Spleen (tissue), 11 donors: ENCODE data around the gene TMEM109. TPM values are rescaled to one million over a fixed set of nuclear protein-coding genes. Genes with fewer than 3 reads are reported as not detected.
A peak's percentile ranks its signal among the peaks of the same experiment; 100 is the strongest.
"Not testable (repeated sequence)": the region's sequence is repeated elsewhere in the genome, so short reads cannot be mapped to it uniquely, and the experiment has no call there.

Experiments used
- DNase-seq: peaks from one replicate; pipeline ENCODE4 v3.0.0-alpha.2; 2020
- H3K27ac ChIP-seq, 8 donors: fragments of 200-600 bp; sonication (generic) in 7 of 8; 1 replicate in 4 of 8; 2 replicates in 4 of 8; pipeline versions ENCODE4 v1.5.0 to v1.8.0; 2016 to 2021; ENCODE audit warnings: inconsistent platforms in 4 of 8, mild to moderate bottlenecking in 4 of 8, moderate library complexity in 1 of 8
- H3K27me3 ChIP-seq, 7 donors: fragments of 200-600 bp; sonication (generic) in 6 of 7; replicated peaks in 1 of 7; 1 replicate in 4 of 7; 2 replicates in 3 of 7; pipeline versions ENCODE4 v1.5.0 to v1.8.0; 2016 to 2021; ENCODE audit warnings: inconsistent platforms in 3 of 7, mild to moderate bottlenecking in 1 of 7
- H3K36me3 ChIP-seq, 6 donors: fragments of 200-600 bp; sonication (generic) in 5 of 6; 1 replicate in 4 of 6; 2 replicates in 2 of 6; pipeline versions ENCODE4 v1.5.0 to v1.8.0; 2016 to 2021; ENCODE audit warnings: inconsistent platforms in 2 of 6
- H3K4me1 ChIP-seq, 6 donors: fragments of 200-600 bp; sonication (generic) in 5 of 6; 1 replicate in 3 of 6; 2 replicates in 3 of 6; pipeline versions ENCODE4 v1.5.0 to v1.8.0; 2016 to 2021; ENCODE audit warnings: inconsistent platforms in 3 of 6
- H3K4me3 ChIP-seq, 8 donors: fragments of 200-600 bp; sonication (generic) in 7 of 8; 1 replicate in 4 of 8; 2 replicates in 4 of 8; pipeline versions ENCODE4 v1.5.0 to v1.8.0; 2016 to 2021; ENCODE audit warnings: inconsistent platforms in 4 of 8, mild to moderate bottlenecking in 4 of 8, moderate library complexity in 2 of 8
- H3K9me3 ChIP-seq, 8 donors: fragments of 200-600 bp; sonication (generic) in 7 of 8; 1 replicate in 4 of 8; 2 replicates in 4 of 8; pipeline versions ENCODE4 v1.5.0 to v1.8.0; 2016 to 2021; ENCODE audit warnings: inconsistent platforms in 4 of 8
- POLR2A ChIP-seq, 3 donors: fragments of 450-650 bp; IDR thresholded peaks; one replicate each; pipeline ENCODE4 v1.5.1; 2017; ENCODE audit warnings: antibody characterized with exemption in 3 of 3, mild to moderate bottlenecking in 1 of 3
- POLR2AphosphoS5 ChIP-seq, 3 donors: sonication (generic); formaldehyde crosslinking; IDR thresholded peaks; one replicate each; pipeline ENCODE4 v1.5.1; 2017; ENCODE audit warnings: antibody characterized with exemption in 3 of 3
- WGBS, 5 donors: extraction: QIAGEN DNeasy Blood & Tissue Kit in 3 of 5; methylation state at CpG; one replicate each; pipeline versions ENCODE4 v1.1.5 to v1.1.7; 2013 to 2018; 5-methylcytosine and 5-hydroxymethylcytosine counted together
- intact Hi-C: fragments of 100-400 bp; cut with DNase I; formaldehyde crosslinking; loops from one replicate; pipeline ENCODE4 v1.15.0; 2023; ENCODE audit warnings: low total_unique reads
- polyA plus RNA-seq, 3 donors: library from polyadenylated mRNA; stranded (reverse); fragments of 200-250 nt; gene quantifications; one replicate each; pipeline ENCODE4 v1.2.1, GENCODE V29; 2013
- total RNA-seq, 7 donors: library from RNA; depleted of rRNA in 3 of 7; stranded (reverse); fragments of >200 nt in 3 of 7; fragmentation: NEBNext Ultra II Directional in 4 of 7; extraction: Animal tissue kit (Norgen Biotek cat#: 25700) in 4 of 7; gene quantifications; one replicate each; pipeline versions ENCODE4 v1.1.0 to v1.2.1, GENCODE V29; 2016 to 2021
- TF ChIP-seq, protein P1 (sequence below), 11 experiments: fragments of 200-600 bp in 7 of 11; fragments of 450-650 bp in 4 of 11; sonication (generic) in 4 of 11; IDR thresholded peaks in 8 of 11; conservative IDR thresholded peaks in 3 of 11; 1 replicate in 7 of 11; 2 replicates in 4 of 11; pipeline versions ENCODE4 v1.4.0 to v1.8.0; 2016 to 2021; ENCODE audit warnings: antibody characterized with exemption in 11 of 11, inconsistent platforms in 4 of 11, mild to moderate bottlenecking in 1 of 11
- donor health status: healthy with polysubstance abuse.
- donor health status: DM: no; HTN: no; CAD: no; lungs with moderate emphysema.
- donor health status: DM: no; HTN: no; CAD: no.
- donor health status: Bipolar disorder and iron deficiency.
- donor health status: healthy.
- donor health status: DM: no; HTN: no; CAD: no.
- donor health status: DM: yes; HTN: yes; CAD: no.

TMEM109 gene
- total and polyA plus RNA-seq, 10 donors: 53.6 to 125 (median 102) TPM

DNA sequence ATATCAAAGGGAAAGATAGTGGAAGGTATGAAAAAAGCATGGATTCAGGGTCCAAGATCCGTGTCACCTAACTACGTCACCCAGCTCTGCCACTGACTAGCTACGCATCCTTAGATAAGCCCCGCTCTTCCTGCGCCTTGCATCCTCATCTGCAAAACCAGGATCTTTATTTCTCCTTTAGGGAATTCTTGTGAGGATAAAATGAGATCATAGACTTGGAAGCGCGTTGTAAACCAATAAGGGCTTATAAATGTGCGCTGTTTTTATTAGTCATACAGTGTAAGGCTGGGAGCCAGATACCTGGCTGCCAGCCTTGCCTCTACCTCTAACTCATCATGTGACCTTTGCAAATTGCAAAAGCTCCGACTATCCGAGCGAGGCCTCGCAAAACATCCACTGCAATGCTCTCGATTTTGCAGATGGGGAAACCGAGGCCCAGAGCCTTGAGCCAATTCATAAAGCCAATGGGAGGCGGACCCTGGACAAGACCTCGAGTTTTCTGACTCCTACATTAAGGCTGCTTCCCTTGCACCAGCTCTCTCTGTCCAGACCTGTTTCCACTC, 8.3 kb upstream of the TMEM109 start:
- 4 to 8% (median 7%) methylated on average over 16 of the region's 16 CpGs for WGBS, 5 donors
- Histone ChIP-seq H3K9me3 (no peaks in the 10 kb centered on the region), H3K36me3 (peaks cover 2 to 34% (median 30%) of the 10 kb centered on the region in 6 donors), H3K4me3 (peak overlapping the region; percentile 70 to 99 (median 90)), H3K4me1 (peaks cover 22 to 58% (median 37%) of the 10 kb centered on the region in 6 donors), H3K27ac (peak overlapping the region; percentile 86 to 95 (median 91)), H3K27me3 (no peaks in the 10 kb centered on the region)
- DNase-seq: peak; percentile 70
- TF ChIP-seq, protein P1, sequence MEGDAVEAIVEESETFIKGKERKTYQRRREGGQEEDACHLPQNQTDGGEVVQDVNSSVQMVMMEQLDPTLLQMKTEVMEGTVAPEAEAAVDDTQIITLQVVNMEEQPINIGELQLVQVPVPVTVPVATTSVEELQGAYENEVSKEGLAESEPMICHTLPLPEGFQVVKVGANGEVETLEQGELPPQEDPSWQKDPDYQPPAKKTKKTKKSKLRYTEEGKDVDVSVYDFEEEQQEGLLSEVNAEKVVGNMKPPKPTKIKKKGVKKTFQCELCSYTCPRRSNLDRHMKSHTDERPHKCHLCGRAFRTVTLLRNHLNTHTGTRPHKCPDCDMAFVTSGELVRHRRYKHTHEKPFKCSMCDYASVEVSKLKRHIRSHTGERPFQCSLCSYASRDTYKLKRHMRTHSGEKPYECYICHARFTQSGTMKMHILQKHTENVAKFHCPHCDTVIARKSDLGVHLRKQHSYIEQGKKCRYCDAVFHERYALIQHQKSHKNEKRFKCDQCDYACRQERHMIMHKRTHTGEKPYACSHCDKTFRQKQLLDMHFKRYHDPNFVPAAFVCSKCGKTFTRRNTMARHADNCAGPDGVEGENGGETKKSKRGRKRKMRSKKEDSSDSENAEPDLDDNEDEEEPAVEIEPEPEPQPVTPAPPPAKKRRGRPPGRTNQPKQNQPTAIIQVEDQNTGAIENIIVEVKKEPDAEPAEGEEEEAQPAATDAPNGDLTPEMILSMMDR (IDR thresholded peaks at IDR 0.05 in 8 of 11, conservative IDR thresholded peaks at IDR 0.05 in 3 of 11): no peak
- TF ChIP-seq POLR2AphosphoS5 (IDR thresholded peaks at IDR 0.05) (no peak), POLR2A (IDR thresholded peaks at IDR 0.05) (no peak)
- intact Hi-C loops: no loop called here

DNA sequence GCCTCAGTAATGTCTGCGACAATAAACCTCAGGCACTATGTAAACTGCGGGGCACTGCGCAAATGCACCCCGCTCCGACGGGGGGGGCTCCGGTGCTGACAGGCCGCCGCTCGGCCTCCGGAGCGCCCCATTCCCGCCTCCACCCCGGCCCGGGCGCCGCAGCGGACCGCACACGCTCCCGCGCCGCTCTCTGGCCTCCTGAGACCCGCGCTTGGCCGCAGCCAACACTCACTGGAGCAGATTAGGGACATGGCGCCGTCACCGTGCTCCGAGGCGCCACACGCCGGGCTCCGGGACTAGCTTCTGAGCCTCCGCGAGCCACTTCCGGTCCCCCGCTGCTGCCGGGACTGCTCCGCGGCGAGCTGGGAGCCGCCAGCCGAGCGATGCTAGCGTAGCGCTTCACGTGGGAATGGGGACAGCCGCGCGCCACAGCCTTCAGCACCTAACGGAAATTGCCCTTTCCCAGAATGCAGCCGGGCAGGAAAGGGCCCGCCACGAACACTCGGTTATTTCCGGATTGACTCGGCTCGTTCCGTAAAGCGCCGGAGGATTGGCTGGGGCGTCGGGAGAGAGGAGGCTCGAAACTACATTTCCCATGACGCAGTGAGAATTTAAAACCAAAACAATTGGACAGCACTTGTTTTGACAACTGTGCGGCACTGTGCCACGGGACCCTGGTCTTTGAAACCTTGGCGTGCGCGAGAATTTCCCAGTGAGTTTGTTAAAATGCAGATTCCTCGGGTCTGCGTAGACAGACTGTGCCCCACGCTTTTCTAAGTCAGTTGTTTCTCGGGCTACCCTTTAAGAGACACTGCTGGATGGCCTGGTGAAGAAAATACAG, 7.6 kb upstream of the TMEM109 start, which contains the start of gene PRPF19:
PRPF19 (minus strand) TSS at position 454 of the 841 bp plus-strand sequence; CDS start at position 251, 203 bp downstream.
- peak; percentile 98 for DNase-seq
- TF ChIP-seq, protein P1 (IDR thresholded peaks at IDR 0.05 in 8 of 11, conservative IDR thresholded peaks at IDR 0.05 in 3 of 11): peak in 3 of 11 experiments; percentile 4 to 25 (median 22)
- TF ChIP-seq POLR2AphosphoS5 (IDR thresholded peaks at IDR 0.05) (peak; percentile 94 to 96 (median 95)), POLR2A (IDR thresholded peaks at IDR 0.05) (peak in 2 of 3 donors; percentile 3 to 47)
- no peaks in the 10 kb centered on the region for H3K9me3 ChIP-seq
- no peaks in the 10 kb centered on the region for H3K27me3 ChIP-seq
- WGBS, 5 donors: 0 to 1% (median 0%) methylated on average over 58 to 75 of the region's 75 CpGs
- peaks cover 28 to 65% (median 44%) of the 10 kb centered on the region in 6 donors for H3K4me1 ChIP-seq
- H3K27ac ChIP-seq: peak within 1 kb of the TSS; percentile 86 to 95 (median 91)
- intact Hi-C loops: no loop called here
- H3K36me3 ChIP-seq: peaks cover 0 to 27% (median 23%) of the 10 kb centered on the region in 6 donors
- H3K4me3 ChIP-seq: peak within 1 kb of the TSS; percentile 70 to 99 (median 90)

- H3K27me3 ChIP-seq: no peaks in the 10 kb centered on the region
- peaks cover 0 to 2% (median 0%) of the 10 kb centered on the region in 6 donors for H3K36me3 ChIP-seq
- no peak for DNase-seq
- no peak for TF ChIP-seq POLR2A (IDR thresholded peaks at IDR 0.05)
- TF ChIP-seq POLR2AphosphoS5 (IDR thresholded peaks at IDR 0.05): no peak
- TF ChIP-seq, protein P1 (IDR thresholded peaks at IDR 0.05 in 8 of 11, conservative IDR thresholded peaks at IDR 0.05 in 3 of 11): no peak
- intact Hi-C loops: no loop called here
- peaks cover 42 to 86% (median 63%) of the 10 kb centered on the region in 6 donors for H3K4me1 ChIP-seq
- H3K4me3 ChIP-seq: no peak overlapping the region
- no peak overlapping the region for H3K27ac ChIP-seq
- no peaks in the 10 kb centered on the region for H3K9me3 ChIP-seq
- WGBS, 5 donors: 2 to 85% (median 39%) methylated on average over 1 of the region's 1 CpG
Observed at GRCh38 chr11:60908803-60909202, 5.2 kb upstream of the TMEM109 start.

- DNase-seq, H3K4me3 ChIP-seq, intact Hi-C loops, H3K36me3 ChIP-seq, H3K27me3 ChIP-seq, H3K9me3 ChIP-seq: not testable (repeated sequence)
- peaks cover 36 to 84% (median 58%) of the 10 kb centered on the region in 6 donors for H3K4me1 ChIP-seq
- peak overlapping the region; percentile 50 to 97 (median 96) for H3K27ac ChIP-seq
- 74 to 84% (median 79%) methylated on average over 3 of the region's 3 CpGs for WGBS, 5 donors
Observed at GRCh38 chr11:60909680-60910280, 4.2 kb upstream of the TMEM109 start.
